ENCODE results near the gene SEPTIN8. TPM values are rescaled to one million over a fixed set of nuclear protein-coding genes. Genes with fewer than 3 reads are reported as not detected.
"Not testable (repeated sequence)": the region's sequence is repeated elsewhere in the genome, so short reads cannot be mapped to it uniquely, and the experiment has no call there.

The SEPTIN8 gene
- total RNA-seq, 4 donors from 2014 or later, result 33.6 to 85.8 (median 56.2) TPM

DNA sequence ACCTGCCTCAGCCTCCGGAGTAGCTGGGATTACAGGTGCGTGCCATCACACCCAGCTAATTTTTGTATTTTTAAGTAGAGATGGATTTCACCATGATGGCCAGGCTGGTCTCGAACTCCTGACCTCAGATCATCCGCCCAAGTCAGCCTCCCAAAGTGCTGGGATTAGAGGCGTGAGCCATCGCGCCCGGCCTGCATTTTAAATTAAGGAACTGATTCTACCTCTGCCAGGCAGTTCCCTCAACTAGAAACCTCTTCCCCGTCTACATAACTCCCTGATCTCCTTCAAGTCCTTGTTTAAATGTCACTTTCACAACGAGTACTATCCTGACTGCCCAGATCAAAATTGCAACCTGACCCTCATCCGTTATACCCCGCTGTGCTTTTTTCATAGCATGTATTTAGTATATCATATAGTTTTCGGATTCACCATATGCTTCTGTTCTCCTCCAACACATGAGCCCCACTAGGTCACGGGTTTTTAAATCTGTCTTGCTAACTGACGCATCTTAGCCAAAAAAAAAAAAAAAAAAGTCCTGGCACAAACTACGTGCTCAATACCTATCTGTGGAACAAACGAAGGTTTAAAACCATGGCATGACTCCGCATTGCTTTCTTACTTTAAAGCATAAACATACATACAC is 35.2 kb upstream of the SEPTIN8 start:
- Histone ChIP-seq H3K4me3 (no peak overlapping the region), H3K9me3 (no peaks in the 10 kb centered on the region), H3K36me3 (no peaks in the 10 kb centered on the region), H3K27me3 (no peaks in the 10 kb centered on the region), H3K4me1 (peaks cover 0 to 14% (median 6%) of the 10 kb centered on the region in 4 donors), H3K27ac (no peak overlapping the region)
- TF ChIP-seq POLR2A (IDR thresholded peaks at IDR 0.05), result no peak
- no peak for TF ChIP-seq CTCF (IDR thresholded peaks at IDR 0.05)
- DNase-seq, result no peak

DNA sequence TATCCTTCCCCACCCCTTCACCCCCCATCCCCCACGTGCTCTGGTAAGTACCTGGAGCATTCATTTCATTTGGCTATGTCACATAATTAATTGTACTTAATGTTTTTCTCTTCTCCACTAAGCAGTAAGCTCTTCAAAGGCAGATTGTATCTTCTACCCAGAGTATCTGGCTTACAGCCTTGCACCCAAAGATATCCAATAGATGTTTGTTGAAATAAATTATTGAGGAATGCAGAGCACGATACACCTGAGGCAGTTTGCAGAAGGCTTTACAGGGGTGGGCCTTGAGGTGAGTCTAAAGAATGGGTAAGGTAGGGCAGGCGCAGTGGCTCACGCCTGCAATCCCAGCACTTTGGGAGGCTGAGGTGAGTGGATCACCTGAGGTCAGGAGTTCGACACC is 33.6 kb upstream of the SEPTIN8 start:
- Histone ChIP-seq H3K4me1 (peaks cover 0 to 14% (median 6%) of the 10 kb centered on the region in 4 donors), H3K9me3 (no peaks in the 10 kb centered on the region), H3K36me3 (no peaks in the 10 kb centered on the region), H3K4me3 (no peak overlapping the region), H3K27me3 (no peaks in the 10 kb centered on the region), H3K27ac (no peak overlapping the region)
- TF ChIP-seq CTCF (IDR thresholded peaks at IDR 0.05) (no peak), POLR2A (IDR thresholded peaks at IDR 0.05) (no peak)
- DNase-seq, result no peak

DNA sequence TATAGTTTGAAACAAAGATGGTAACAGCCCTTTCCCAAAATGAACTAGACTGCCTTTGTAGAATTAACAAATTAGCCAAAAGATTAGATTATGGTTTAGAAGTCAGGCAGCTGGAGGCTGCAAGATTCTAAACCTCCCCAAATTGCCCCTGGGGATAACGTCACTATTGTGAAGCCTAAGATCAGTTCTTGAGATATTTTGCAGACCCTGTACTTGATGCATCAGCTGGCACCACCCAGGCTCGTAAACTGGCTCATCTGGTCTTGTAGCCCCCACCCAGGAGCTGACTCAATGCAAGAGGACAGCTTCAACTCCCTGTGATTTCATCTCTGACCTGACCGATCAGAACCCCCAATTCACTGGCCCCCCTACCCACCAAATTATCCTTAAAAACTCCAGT is 31.8 kb upstream of the SEPTIN8 start:
- Histone ChIP-seq H3K27ac (peak overlapping the region in 2 of 4 donors; percentile 5 to 49), H3K36me3 (no peaks in the 10 kb centered on the region), H3K9me3 (no peaks in the 10 kb centered on the region), H3K4me3 (no peak overlapping the region), H3K4me1 (peaks cover 0 to 14% (median 4%) of the 10 kb centered on the region in 4 donors), H3K27me3 (no peaks in the 10 kb centered on the region)
- TF ChIP-seq POLR2A (IDR thresholded peaks at IDR 0.05) (no peak), CTCF (IDR thresholded peaks at IDR 0.05) (no peak)
- no peak for DNase-seq

- Histone ChIP-seq H3K9me3 (no peaks in the 10 kb centered on the region), H3K36me3 (no peaks in the 10 kb centered on the region), H3K4me3 (no peak overlapping the region), H3K4me1 (peaks cover 0 to 14% (median under 1%) of the 10 kb centered on the region in 4 donors), H3K27ac (peak overlapping the region in 2 of 4 donors; percentile 5 to 49), H3K27me3 (no peaks in the 10 kb centered on the region)
- TF ChIP-seq CTCF (IDR thresholded peaks at IDR 0.05) (no peak), POLR2A (IDR thresholded peaks at IDR 0.05) (no peak)
- DNase-seq, result no peak
Observed at GRCh38 chr5:132808448-132808847, 31.4 kb upstream of the SEPTIN8 start.

- H3K4me3 ChIP-seq, result peak overlapping the region in 2 of 4 donors; percentile 44 to 48
- DNase-seq, result peak in 2 of 3 donors; percentile 89 to 92
- H3K36me3 ChIP-seq, result no peaks in the 10 kb centered on the region
- peak overlapping the region in 3 of 4 donors; percentile 65 to 91 (median 85) for H3K27ac ChIP-seq
- TF ChIP-seq CTCF (IDR thresholded peaks at IDR 0.05), result peak in 4 of 6 experiments; percentile 19 to 90 (median 84)
- peak; percentile 39 to 66 for TF ChIP-seq POLR2A (IDR thresholded peaks at IDR 0.05)
- no peaks in the 10 kb centered on the region for H3K27me3 ChIP-seq
- no peaks in the 10 kb centered on the region for H3K9me3 ChIP-seq
- H3K4me1 ChIP-seq, result peaks cover 0 to 4% (median 0%) of the 10 kb centered on the region in 4 donors
Observed at GRCh38 chr5:132807163-132807838, 30.3 kb upstream of the SEPTIN8 start.

- not testable (repeated sequence) for H3K27me3 ChIP-seq, H3K36me3 ChIP-seq, H3K9me3 ChIP-seq, DNase-seq, H3K4me1 ChIP-seq
- Histone ChIP-seq H3K27ac (peak overlapping the region in 3 of 4 donors; percentile 65 to 91 (median 85)), H3K4me3 (peak overlapping the region in 2 of 4 donors; percentile 44 to 48)
Observed at GRCh38 chr5:132806804-132807162, 29.7 kb upstream of the SEPTIN8 start.

GRCh38 chr5:132805872-132806271 is 28.8 kb upstream of the SEPTIN8 start:
- not testable (repeated sequence) for H3K4me3 ChIP-seq, DNase-seq, H3K36me3 ChIP-seq

DNA sequence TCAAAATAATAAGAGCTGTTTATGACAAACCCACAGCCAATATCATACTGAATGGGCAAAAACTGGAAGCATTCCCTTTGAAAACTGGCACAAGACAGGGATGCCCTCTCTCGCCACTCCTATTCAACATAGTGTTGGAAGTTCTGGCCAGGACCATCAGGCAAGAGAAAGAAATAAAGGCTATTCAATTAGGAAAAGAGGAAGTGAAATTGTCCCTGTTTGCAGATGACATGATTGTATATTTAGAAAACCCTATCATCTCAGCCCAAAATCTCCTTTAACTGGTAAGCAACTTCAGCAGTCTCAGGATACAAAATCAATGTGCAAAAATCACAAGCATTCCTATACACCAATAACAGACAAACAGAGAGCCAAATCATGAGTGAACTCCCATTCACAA is 27.2 kb upstream of the SEPTIN8 start:
- H3K27me3 ChIP-seq, H3K27ac ChIP-seq, H3K9me3 ChIP-seq, DNase-seq, H3K4me1 ChIP-seq, H3K4me3 ChIP-seq, H3K36me3 ChIP-seq: not testable (repeated sequence)

More at GRCh38 chr5:132805872-132806271, 28.8 kb upstream of the SEPTIN8 start:
- H3K9me3 ChIP-seq, H3K4me1 ChIP-seq, H3K27ac ChIP-seq, H3K27me3 ChIP-seq: not testable (repeated sequence)

GRCh38 chr5:132802685-132803066 is 25.6 kb upstream of the SEPTIN8 start:
- H3K9me3 ChIP-seq, H3K27me3 ChIP-seq, H3K4me3 ChIP-seq, H3K36me3 ChIP-seq, H3K4me1 ChIP-seq, H3K27ac ChIP-seq, DNase-seq: not testable (repeated sequence)

Data from Peyer's patch (tissue), 4 donors.